HG02970 (cell line): ENCODE results near the gene MCC.

Experiments used
- ATAC-seq: cut with Tn5 transposase; IDR thresholded peaks from one replicate; pipeline ENCODE4 v1.9.1; 2021; ENCODE audit warnings: mild to moderate bottlenecking, moderate library complexity, moderate number of reproducible peaks; ENCODE audit not compliant: unreplicated experiment, low FRiP score

Gene MCC

GRCh38 chr5:113166261-113166660 lies 322.0 kb downstream of the MCC start:
- no peak for ATAC-seq

GRCh38 chr5:113164021-113164420 lies 324.2 kb downstream of the MCC start:
- ATAC-seq, result no peak

- ATAC-seq, result no peak
These were observed 324.9 kb downstream of the MCC start for GRCh38 chr5:113163328-113163727.

- ATAC-seq, result no peak
These were observed 325.5 kb downstream of the MCC start for GRCh38 chr5:113162770-113163169.

- ATAC-seq, result no peak
These were observed 326.0 kb downstream of the MCC start for GRCh38 chr5:113162208-113162607.

GRCh38 chr5:113161806-113162205 lies 326.4 kb downstream of the MCC start:
- no peak for ATAC-seq

- ATAC-seq, result no peak
These were observed 330.4 kb downstream of the MCC start for GRCh38 chr5:113157886-113158285.

GRCh38 chr5:113156271-113156877 lies 331.9 kb downstream of the MCC start:
- no peak for ATAC-seq

- no peak for ATAC-seq
These were observed 334.6 kb downstream of the MCC start for GRCh38 chr5:113153512-113154097.

GRCh38 chr5:113152380-113152740 lies 335.9 kb downstream of the MCC start:
- ATAC-seq, result no peak

- ATAC-seq, result no peak
These were observed 336.4 kb downstream of the MCC start for GRCh38 chr5:113151641-113152379.

- no peak for ATAC-seq
These were observed 337.4 kb downstream of the MCC start for GRCh38 chr5:113150821-113151220.

GRCh38 chr5:113150221-113150620 lies 338.0 kb downstream of the MCC start:
- no peak for ATAC-seq

GRCh38 chr5:113147537-113147936 lies 340.7 kb downstream of the MCC start:
- no peak for ATAC-seq

GRCh38 chr5:113147101-113147508 lies 341.1 kb downstream of the MCC start:
- ATAC-seq, result no peak

- no peak for ATAC-seq
These were observed 342.4 kb downstream of the MCC start for GRCh38 chr5:113145757-113146387.

GRCh38 chr5:113142186-113142585 lies 346.1 kb downstream of the MCC start:
- ATAC-seq, result no peak

- ATAC-seq, result no peak
These were observed 347.2 kb downstream of the MCC start for GRCh38 chr5:113140837-113141671.

- no peak for ATAC-seq
These were observed 354.9 kb downstream of the MCC start for GRCh38 chr5:113133211-113133975.

- ATAC-seq, result no peak
These were observed 355.7 kb downstream of the MCC start for GRCh38 chr5:113132564-113132963.
